IPS-20b (cell line): ENCODE data around the gene R3HDM4.

Experiments used
- H3K27ac ChIP-seq: one replicate; pipeline ENCODE4 v1.5.1; 2013; ENCODE audit warnings: low read length
- H3K27me3 ChIP-seq: 2 replicates; pipeline ENCODE4 v1.6.1; 2013; ENCODE audit warnings: mild to moderate bottlenecking, low read length, inconsistent platforms; ENCODE audit not compliant: insufficient read depth
- H3K36me3 ChIP-seq: 2 replicates; pipeline ENCODE4 v1.6.1; 2013; ENCODE audit warnings: low read depth, mild to moderate bottlenecking, inconsistent platforms, low read length, moderate library complexity; ENCODE audit not compliant: insufficient read depth
- H3K4me1 ChIP-seq: 2 replicates; pipeline ENCODE4 v1.6.1; 2013; ENCODE audit warnings: mild to moderate bottlenecking, control low read depth, inconsistent platforms, low read length, moderate library complexity; ENCODE audit not compliant: insufficient read depth
- H3K4me3 ChIP-seq: 2 replicates; pipeline ENCODE4 v1.5.1; 2013; ENCODE audit warnings: mild to moderate bottlenecking, low read length, inconsistent platforms
- H3K9ac ChIP-seq: 2 replicates; pipeline ENCODE4 v1.6.1; 2013; ENCODE audit warnings: low read depth, mild to moderate bottlenecking, inconsistent platforms, low read length, moderate library complexity
- H3K9me3 ChIP-seq: 2 replicates; pipeline ENCODE4 v1.6.1; 2013; ENCODE audit warnings: mild to moderate bottlenecking, low read depth, low read length, inconsistent platforms; ENCODE audit not compliant: insufficient read depth

Gene R3HDM4

DNA sequence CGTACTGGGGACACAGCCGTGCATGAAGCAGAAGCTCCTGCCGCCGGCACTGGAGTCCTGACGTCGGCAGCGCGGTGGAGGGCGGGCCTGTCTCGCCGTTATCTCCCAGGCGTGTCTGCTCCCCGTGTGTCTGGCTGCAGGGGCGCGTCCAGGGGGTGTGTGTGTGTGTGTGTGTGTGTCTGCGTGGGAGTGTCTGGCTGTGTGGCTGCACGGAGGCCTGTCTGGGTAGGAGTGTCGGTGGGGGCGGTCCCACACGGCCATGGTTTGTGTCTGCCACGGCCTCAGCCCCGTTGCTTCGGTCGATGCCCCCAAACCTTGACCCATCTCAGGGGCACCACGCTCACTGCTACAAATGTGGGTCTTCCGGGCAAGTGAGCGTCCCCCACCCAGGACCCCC, 31.1 kb upstream of the R3HDM4 start:
- Histone ChIP-seq H3K4me1 (no peaks in the 10 kb centered on the region), H3K9ac (no peak overlapping the region), H3K4me3 (no peak overlapping the region), H3K9me3 (no peaks in the 10 kb centered on the region), H3K36me3 (peaks cover 18% of the 10 kb centered on the region), H3K27ac (no peak overlapping the region), H3K27me3 (no peaks in the 10 kb centered on the region)

DNA sequence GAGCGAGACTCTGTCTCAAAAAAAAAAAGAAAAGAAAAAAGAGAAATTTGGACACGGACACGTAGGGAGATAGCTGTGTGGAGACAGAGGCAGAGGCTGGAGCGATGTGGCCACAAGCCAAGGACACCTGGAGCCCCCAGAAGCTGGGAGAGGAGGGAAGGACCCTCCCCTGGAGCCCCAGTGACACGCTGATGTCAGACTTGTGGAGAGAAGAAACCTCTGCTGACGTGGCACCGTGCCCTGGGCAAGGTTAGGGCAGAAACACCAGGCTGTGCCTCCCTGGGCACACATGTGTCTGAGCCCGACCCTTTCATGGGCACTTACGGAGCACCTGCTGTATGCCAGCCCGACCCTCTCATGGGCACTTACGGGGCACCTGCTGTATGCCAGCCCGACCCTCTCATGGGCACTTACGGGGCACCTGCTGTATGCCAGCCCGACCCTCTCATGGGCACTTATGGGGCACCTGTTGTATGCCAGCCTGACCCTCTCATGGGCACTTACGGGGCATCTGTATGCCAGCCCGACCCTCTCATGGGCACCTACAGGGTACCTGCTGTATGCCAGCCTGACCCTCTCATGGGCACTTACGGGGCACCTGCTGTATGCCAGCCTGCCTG, 30.6 kb upstream of the R3HDM4 start:
- peaks cover 18% of the 10 kb centered on the region for H3K36me3 ChIP-seq
- H3K27me3 ChIP-seq: no peaks in the 10 kb centered on the region
- H3K4me3 ChIP-seq: no peak overlapping the region
- H3K9ac ChIP-seq: no peak overlapping the region
- no peak overlapping the region for H3K27ac ChIP-seq
- H3K9me3 ChIP-seq: no peaks in the 10 kb centered on the region
- no peaks in the 10 kb centered on the region for H3K4me1 ChIP-seq

DNA sequence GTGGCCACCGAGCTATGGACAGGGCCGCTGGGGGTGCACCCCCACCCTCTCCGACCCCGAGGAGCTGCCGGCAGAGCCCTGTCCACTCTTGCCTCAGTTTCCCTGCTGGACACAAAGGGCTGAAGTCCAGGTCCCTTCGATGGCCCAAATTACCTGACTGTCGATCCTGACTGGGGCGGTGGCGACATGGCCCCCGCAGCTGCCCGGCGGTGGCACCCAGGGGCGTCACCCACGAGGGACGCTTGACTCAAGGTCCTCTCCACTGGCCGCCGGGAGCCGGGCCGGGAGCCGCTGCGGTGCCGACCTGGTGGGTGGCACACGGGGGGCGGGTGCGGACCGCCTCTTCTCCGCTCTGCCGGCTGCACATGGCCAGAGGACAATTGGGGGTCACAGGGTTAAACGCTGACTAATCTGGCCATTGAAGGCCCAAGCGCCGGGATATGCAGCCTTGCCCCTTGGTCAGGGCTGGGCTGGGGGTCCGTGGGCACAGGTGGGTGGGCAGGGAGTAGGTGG, 29.2 kb upstream of the R3HDM4 start:
- no peaks in the 10 kb centered on the region for H3K4me1 ChIP-seq
- H3K4me3 ChIP-seq: no peak overlapping the region
- no peaks in the 10 kb centered on the region for H3K27me3 ChIP-seq
- H3K9ac ChIP-seq: no peak overlapping the region
- H3K9me3 ChIP-seq: no peaks in the 10 kb centered on the region
- H3K36me3 ChIP-seq: peaks cover 21% of the 10 kb centered on the region
- no peak overlapping the region for H3K27ac ChIP-seq

DNA sequence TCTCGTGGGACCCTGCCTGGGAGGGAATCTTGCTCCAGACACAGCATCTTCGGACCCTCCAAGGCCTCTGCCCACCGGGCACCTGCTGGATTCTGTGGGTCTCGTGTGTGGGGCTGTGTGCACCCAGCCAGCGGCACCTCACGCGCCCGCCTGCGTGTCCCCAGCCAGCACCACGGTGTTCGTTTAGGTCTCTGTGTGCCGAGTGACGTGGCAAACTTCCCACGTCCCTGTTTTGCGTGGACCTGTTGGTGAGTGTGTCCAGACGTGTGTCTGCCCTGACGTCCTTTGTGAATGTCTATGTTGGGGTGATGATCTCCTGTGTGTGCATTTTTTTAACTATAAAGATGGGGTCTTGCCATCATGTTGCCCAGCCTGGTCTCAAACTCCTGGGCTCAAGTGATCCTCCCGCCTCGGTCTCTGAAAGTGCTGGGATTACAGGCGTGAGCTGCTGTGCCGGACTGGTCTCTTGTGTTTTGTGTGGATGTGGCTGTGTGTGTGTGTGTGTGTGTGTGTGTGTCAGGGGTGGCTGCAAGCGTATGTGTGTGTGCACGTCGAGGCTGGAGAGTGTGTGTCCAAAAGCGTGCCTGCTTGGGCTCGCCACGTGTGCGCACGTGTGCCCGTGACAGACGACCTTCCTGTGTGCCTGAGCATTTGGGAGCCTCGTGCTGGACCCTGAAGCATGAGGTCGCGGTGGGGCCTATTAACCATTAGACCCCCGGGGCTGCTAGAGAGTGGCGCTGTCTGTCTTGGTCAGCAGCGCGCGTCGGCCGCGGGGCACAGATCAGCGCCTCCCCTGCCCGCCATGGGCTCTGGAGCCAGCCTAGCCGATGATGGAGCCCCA, 28.5 kb upstream of the R3HDM4 start:
- Histone ChIP-seq H3K27me3 (no peaks in the 10 kb centered on the region), H3K27ac (no peak overlapping the region), H3K9ac (no peak overlapping the region), H3K4me1 (no peaks in the 10 kb centered on the region), H3K9me3 (no peaks in the 10 kb centered on the region), H3K4me3 (no peak overlapping the region), H3K36me3 (peaks cover 23% of the 10 kb centered on the region)

DNA sequence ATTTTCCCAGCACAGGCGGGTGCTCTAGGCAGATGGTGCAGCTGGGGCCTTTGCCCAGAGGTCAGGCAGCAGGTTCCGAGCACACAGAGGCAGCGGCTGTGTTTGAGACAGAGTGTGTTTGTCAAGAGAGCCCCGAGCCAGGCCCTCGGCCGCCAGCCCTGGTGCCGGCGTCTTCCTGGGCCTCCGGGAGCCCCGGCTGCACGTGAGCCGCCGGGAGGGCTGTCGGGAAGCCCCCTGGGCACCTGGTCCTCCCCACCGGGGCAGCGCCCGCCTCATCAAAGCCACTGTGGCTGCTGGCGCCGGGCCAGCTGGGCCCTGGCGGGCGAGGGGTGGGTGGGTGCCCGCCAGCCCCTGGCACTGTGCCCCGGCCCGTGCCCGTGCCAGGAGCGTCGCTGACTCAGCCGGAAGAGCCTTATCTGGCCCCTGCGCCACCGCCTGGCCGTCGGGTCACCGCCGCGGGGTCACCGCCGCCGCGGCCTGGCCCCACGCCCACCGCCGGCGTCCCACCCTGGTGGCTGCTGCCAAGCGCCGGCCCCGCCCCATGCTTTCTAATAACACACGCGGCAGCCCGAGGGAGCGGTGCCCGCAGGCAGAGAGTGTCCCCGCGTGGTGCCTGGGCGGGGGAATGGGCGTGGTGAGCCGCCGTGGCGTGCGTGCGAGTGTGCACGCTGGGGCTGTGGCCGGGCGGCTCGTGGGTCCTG, 27.7 kb upstream of the R3HDM4 start:
- no peaks in the 10 kb centered on the region for H3K27me3 ChIP-seq
- no peak overlapping the region for H3K4me3 ChIP-seq
- H3K4me1 ChIP-seq: no peaks in the 10 kb centered on the region
- H3K36me3 ChIP-seq: peaks cover 26% of the 10 kb centered on the region
- H3K27ac ChIP-seq: no peak overlapping the region
- no peak overlapping the region for H3K9ac ChIP-seq
- H3K9me3 ChIP-seq: no peaks in the 10 kb centered on the region

DNA sequence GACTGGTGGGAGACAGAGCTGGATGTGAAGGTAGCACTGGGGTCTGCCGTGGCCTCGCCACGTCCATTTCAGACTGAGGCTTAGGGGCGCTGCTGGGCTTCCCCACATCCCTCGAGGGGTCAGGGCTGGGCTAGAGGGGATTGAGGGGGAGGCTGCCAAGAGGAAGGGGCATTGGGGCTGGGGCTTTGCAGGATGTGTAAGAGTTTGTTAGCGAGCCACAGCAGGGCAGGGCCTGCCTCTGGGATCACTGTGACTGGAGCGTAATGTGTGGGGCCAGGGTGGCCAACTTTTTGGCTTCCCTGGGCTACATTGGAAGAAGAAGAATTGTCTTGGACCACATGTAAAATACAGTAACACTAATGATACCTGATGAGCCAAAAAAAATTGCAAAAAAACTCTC, 26.9 kb upstream of the R3HDM4 start:
- H3K4me3 ChIP-seq: no peak overlapping the region
- H3K27me3 ChIP-seq: no peaks in the 10 kb centered on the region
- no peaks in the 10 kb centered on the region for H3K4me1 ChIP-seq
- no peak overlapping the region for H3K27ac ChIP-seq
- no peak overlapping the region for H3K9ac ChIP-seq
- no peaks in the 10 kb centered on the region for H3K9me3 ChIP-seq
- peaks cover 26% of the 10 kb centered on the region for H3K36me3 ChIP-seq

DNA sequence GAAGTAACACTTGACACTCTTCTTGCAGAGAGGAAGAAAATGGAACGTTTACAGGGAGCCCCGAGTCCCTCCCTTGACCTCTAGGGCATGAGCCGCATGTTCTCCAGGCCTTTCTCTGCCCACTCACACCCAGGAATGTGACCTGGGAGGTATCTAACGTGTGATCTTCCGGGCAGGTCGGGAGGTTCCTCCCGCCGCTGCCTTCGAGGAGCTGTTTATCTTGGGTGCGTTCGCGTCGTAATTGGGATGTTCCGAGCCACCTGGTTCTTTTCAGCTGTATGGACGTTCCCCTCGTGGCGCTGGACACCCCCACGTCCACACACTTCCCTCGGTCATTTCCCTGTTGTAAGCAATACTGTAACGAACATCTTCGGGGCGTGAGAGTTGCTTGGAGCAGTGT, 26.4 kb upstream of the R3HDM4 start:
- Histone ChIP-seq H3K4me1 (no peaks in the 10 kb centered on the region), H3K9ac (no peak overlapping the region), H3K27me3 (no peaks in the 10 kb centered on the region), H3K27ac (no peak overlapping the region), H3K9me3 (no peaks in the 10 kb centered on the region), H3K36me3 (peaks cover 26% of the 10 kb centered on the region), H3K4me3 (no peak overlapping the region)

DNA sequence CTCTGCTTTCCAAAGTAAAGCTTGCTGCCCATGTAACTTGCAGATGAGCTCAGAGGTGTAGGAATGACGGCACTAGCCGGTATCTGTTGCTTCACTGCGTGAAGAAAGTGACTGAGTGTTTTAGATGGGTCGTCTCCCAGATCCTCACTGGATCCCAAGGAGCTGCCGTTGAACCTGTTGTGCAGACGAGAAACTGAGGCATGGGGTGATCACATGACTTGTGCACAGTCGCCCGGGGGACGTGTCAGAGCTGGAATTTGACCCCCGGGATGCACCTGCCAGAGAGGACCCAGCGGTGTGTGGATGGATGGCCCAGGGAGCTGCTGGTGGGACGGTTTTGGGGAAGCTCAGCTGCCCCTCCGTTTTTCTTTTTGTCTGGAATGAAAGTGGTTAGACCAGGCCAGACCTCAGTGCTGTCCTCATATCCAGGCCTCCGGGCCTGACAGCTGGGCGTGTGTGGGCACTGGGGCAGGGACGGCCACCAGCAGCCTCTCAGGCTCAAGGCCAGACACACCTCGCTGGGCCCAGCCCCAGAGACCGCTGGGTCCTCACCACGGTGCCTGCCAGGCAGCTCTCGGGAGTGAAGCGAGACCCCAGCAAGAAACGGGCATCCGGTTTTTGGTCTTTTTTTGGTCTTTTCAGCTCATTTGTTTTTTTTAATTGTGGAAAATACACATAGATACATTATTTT, 25.4 kb upstream of the R3HDM4 start:
- Histone ChIP-seq H3K4me3 (no peak overlapping the region), H3K9me3 (no peaks in the 10 kb centered on the region), H3K27me3 (no peaks in the 10 kb centered on the region), H3K4me1 (no peaks in the 10 kb centered on the region), H3K36me3 (peaks cover 23% of the 10 kb centered on the region), H3K9ac (no peak overlapping the region), H3K27ac (no peak overlapping the region)

DNA sequence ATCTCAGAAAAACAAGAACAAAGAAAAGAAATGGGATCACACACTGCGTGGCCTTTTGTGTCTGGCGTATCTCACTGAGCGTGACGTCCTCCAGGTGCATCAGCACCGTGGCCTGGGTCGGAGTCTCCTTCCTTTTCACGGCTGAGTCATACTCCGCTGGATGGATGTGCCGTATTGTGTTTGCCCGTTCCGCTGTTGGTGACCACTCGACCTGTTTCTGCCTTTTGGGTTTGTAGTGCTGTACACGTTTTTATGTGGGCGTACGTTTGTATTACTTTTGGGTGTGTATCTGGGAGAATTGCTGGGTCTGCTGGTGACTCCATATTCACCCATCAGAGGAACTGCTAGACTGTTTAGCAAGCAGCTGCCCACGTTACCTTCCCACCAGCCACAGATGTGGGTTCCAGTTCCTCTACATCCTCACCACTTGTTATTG, 24.3 kb upstream of the R3HDM4 start:
- H3K9me3 ChIP-seq: no peaks in the 10 kb centered on the region
- no peak overlapping the region for H3K9ac ChIP-seq
- 0 out of 2 replicates have a peak, but pooled peaks cover 3% of the 10 kb centered on the region for H3K4me1 ChIP-seq
- H3K4me3 ChIP-seq: no peak overlapping the region
- H3K27ac ChIP-seq: no peak overlapping the region
- peaks cover 16% of the 10 kb centered on the region; the same call in 1 of the 2 replicates for H3K36me3 ChIP-seq
- H3K27me3 ChIP-seq: no peaks in the 10 kb centered on the region

DNA sequence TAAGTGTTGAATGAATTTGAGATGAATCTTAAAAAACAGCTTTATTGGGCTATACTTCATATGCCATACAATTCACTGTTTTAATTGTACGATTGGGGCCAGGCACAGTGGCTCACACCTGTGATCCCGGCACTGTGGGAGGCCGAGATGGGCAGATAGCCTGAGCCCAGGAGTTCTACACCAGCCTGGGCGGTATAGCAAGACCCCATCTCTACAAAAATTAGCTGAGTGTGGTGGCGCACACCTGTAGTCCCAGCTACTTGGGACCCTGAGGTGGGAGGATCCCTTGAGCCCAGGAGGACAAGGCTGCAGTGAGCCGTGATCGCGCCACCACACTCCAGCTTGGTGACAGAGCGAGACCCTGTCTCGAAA, 23.1 kb upstream of the R3HDM4 start:
- Histone ChIP-seq H3K27ac (no peak overlapping the region), H3K9ac (no peak overlapping the region), H3K27me3 (no peaks in the 10 kb centered on the region), H3K4me3 (no peak overlapping the region), H3K4me1 (0 out of 2 replicates have a peak, but pooled peaks cover 3% of the 10 kb centered on the region), H3K9me3 (no peaks in the 10 kb centered on the region), H3K36me3 (peaks cover 16% of the 10 kb centered on the region; the same call in 1 of the 2 replicates)

DNA sequence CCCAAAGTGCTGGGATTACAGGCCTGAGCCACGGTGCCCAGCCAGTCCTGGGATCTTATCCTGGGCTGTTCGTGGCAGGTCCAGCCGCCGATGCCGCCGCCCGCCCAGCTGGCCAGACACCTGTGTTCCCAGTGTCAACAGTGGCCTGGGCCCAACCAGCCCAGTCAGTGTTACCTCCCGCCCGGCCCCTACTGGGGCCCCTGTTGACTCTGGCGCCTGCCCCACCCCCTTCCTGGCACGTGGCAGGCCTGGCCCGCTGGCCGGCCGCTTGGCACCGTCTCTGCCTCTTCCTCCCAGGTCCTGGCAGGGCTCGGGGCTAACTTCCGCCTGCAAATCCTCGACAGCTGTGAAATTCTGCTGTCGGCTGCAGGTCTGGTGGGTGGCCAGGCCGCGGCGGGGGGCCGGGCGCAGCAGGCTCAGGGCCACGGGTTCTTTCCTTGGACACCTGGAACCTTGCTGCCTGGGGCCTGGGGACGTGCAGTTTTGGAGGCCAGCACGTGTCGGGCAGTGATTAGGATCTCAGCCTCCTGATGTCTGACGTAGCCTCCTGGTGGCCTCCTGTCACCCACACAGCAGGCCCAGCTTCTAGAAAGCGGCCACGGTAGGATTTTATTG, 22.0 kb upstream of the R3HDM4 start:
- Histone ChIP-seq H3K4me3 (no peak overlapping the region), H3K4me1 (0 out of 2 replicates have a peak, but pooled peaks cover 3% of the 10 kb centered on the region), H3K27me3 (no peaks in the 10 kb centered on the region), H3K9ac (no peak overlapping the region), H3K27ac (no peak overlapping the region), H3K36me3 (peaks cover 23% of the 10 kb centered on the region), H3K9me3 (no peaks in the 10 kb centered on the region)
